HG02571 (cell line): ENCODE data around the gene GCM1.

Source experiments
- ATAC-seq: cut with Tn5 transposase; IDR thresholded peaks from one replicate; pipeline ENCODE4 v1.9.1; 2021; ENCODE audit warnings: mild to moderate bottlenecking, moderate library complexity; ENCODE audit not compliant: unreplicated experiment

The GCM1 gene

GRCh38 chr6:53111865-53112264 is 36.8 kb downstream of the GCM1 start:
- no peak for ATAC-seq

GRCh38 chr6:53109612-53110011 is 39.0 kb downstream of the GCM1 start:
- ATAC-seq: no peak

DNA sequence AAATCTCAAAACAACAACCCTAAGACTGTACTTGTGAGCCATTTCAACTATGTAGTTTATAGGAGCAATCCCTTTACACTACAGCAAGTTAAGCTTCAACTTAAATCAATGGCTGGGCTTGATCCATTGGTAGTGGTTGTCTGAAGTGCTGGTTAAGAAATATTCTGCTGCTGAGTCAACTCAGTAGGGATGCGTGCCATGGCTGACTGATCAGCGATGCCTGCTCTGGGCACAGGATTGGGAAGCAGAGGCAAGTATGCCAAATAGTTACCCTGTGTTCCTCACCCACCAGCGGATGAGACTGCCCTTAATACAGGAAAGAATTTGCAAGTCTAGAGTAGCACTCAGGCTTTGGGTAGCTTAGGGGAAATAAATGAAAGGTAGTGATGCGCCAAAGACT is 41.5 kb downstream of the GCM1 start:
- ATAC-seq: no peak

GRCh38 chr6:53104916-53105315 is 43.7 kb downstream of the GCM1 start:
- ATAC-seq: no peak

DNA sequence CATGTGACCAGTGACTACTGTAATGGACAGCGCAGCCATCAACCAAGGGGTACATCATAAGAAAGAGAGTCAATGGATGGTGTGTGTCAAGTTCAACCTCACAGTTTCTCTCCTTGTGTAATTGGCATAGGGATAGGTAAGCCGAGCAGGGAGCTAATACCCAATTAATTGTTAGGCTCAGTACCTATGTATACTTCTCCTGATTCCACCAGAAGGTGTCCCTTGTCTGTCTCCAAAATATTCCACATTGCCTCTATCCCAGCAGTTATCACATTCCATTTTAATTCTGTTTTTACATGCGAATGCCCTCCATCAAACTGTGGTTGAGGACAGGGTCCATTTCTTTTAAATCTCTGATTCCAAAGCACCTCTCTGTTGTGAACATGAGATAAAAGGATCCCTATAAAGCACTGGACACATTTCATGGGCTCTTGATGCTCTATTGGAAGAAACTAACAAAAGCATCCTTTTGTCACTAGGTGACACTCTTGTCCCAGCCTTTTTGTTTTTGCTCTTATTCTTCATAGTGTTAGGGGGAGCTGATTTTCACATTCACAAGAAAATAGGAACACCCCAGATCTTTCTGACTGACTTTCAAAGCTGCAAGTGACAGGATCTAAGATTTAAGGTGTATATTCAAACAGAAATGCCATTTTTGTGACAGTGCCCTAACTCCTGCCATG is 44.5 kb downstream of the GCM1 start:
- no peak for ATAC-seq

DNA sequence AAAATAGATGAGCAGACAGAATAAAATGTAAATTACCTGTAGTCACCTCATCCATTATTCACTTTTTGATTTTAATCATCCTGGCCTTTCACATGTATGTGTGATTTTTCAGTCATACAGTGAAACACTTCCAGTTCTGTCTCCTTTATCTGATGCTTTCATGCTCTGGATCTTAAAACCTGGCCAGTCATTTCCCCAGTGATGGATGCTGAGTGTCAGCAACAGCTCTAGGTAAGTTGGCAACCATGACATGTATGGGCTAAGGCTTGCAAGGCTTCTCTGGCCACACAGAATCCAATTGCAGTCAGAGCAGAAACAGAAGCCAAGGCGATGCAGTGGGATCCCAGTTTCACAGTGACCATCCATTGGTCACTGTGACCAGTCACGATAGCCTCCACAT is 47.6 kb downstream of the GCM1 start:
- no peak for ATAC-seq

DNA sequence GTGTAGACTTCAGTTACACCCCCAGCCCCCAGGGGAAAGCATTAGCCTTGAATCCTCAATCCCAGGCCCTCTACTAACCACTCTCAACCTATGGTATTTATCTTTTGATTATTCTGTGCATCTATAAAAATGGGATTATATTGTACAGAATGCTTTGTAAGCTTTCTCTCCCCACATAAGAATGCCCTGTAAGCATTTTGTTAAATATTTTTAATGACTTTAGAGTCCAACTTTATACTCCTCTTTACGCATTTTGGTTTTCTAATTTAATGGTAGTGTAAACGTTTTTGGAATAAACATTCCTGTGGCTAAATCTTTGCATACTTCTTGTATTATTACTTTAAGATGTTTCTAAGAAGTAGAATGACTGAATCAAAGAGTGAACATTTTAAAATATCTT is 48.1 kb downstream of the GCM1 start:
- ATAC-seq: no peak

GRCh38 chr6:53095716-53096115 is 52.9 kb downstream of the GCM1 start:
- no peak for ATAC-seq

- ATAC-seq: no peak
Observed at GRCh38 chr6:53095270-53095669, 53.4 kb downstream of the GCM1 start.

GRCh38 chr6:53090576-53090975 is 58.1 kb downstream of the GCM1 start:
- ATAC-seq: no peak

DNA sequence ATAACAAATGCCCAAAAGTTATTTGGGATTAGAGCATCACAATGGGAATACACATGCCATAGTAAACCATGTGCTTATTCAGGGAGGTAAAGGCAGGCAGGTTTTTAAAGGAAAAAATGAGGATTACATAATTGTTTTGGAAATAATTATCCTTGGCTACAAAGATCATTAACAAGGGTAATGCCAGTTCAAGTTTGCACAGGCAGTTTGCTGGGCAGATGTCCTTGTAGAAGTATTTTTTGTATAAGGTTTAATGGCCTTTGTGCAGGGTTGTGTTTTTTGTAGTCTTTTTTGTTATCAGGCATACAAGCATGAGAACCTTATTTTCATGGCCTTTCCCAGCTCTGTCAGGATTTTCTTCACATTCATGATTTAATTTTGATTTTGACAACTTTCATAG is 58.7 kb downstream of the GCM1 start:
- ATAC-seq: no peak

DNA sequence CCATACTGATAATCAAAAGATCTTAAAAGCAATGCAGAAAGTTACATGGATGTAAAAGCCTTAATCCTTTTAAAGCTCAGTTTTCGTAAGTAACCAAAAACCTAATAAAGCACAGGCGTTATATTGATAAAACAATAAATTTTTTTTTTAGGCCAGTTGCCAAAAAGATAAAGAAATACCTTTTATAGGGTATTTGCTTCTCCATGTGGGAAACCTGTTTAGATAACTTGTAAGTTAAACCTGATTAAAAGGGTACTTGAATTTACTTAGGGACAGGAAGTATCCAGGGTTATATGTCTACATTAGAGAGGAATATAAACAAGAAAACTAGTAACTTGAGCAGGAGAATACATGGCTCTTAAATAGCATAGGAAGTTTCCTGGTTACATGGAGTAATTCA is 62.3 kb downstream of the GCM1 start:
- ATAC-seq: no peak

- no peak for ATAC-seq
Observed at GRCh38 chr6:53080813-53081212, 67.8 kb downstream of the GCM1 start.
